Smooth muscle cell (in vitro differentiated cells): ENCODE data around the gene SAMD4B. TPM values are rescaled to one million over a fixed set of nuclear protein-coding genes. Genes with fewer than 3 reads are reported as not detected.

Experiments used
- DNase-seq: peaks from one replicate; lab custom pipeline; 2025; ENCODE audit not compliant: unreplicated experiment; lab: John Stamatoyannopoulos, UW
- H2AFZ ChIP-seq: fragments of 200-600 bp; sonication (generic); 2 replicates; pipeline ENCODE4 v1.6.0; 2016; ENCODE audit warnings: antibody characterized with exemption, low read depth, mild to moderate bottlenecking
- H3F3A ChIP-seq: fragments of 200-600 bp; sonication (generic); 2 replicates; pipeline ENCODE4 v1.6.0; 2017; ENCODE audit warnings: antibody characterized with exemption, low read depth
- H3K27ac ChIP-seq: fragments of 200-600 bp; sonication (generic); 2 replicates; pipeline ENCODE4 v1.5.1; 2016; ENCODE audit warnings: low read depth, mild to moderate bottlenecking
- H3K27me3 ChIP-seq: fragments of 200-600 bp; sonication (generic); 2 replicates; pipeline ENCODE4 v1.6.1; 2016; ENCODE audit warnings: low read depth, mild to moderate bottlenecking
- H3K36me3 ChIP-seq: fragments of 200-600 bp; sonication (generic); 2 replicates; pipeline ENCODE4 v1.5.1; 2016; ENCODE audit warnings: low read depth
- H3K4me1 ChIP-seq: fragments of 200-600 bp; sonication (generic); 2 replicates; pipeline ENCODE4 v1.5.1; 2016; ENCODE audit warnings: low read depth
- H3K4me2 ChIP-seq: fragments of 200-600 bp; sonication (generic); 2 replicates; pipeline ENCODE4 v1.6.0; 2016; ENCODE audit warnings: mild to moderate bottlenecking
- H3K4me3 ChIP-seq: fragments of 200-600 bp; sonication (generic); 2 replicates; pipeline ENCODE4 v1.5.1; 2016; ENCODE audit warnings: mild to moderate bottlenecking
- H3K79me2 ChIP-seq: fragments of 200-600 bp; sonication (generic); 2 replicates; pipeline ENCODE4 v1.6.0; 2016; ENCODE audit warnings: low read depth, mild to moderate bottlenecking
- H3K9ac ChIP-seq: fragments of 200-600 bp; sonication (generic); 2 replicates; pipeline ENCODE4 v1.6.0; 2016; ENCODE audit warnings: low read depth
- H3K9me3 ChIP-seq: fragments of 200-600 bp; sonication (generic); replicated peaks from 2 replicates; pipeline ENCODE4 v1.5.1; 2016; ENCODE audit warnings: low read depth
- H4K20me1 ChIP-seq: fragments of 200-600 bp; sonication (generic); 2 replicates; pipeline ENCODE4 v1.6.0; 2016; ENCODE audit warnings: low read depth
- CTCF ChIP-seq: fragments of 200-600 bp; sonication (generic); IDR thresholded peaks from 2 replicates; pipeline ENCODE4 v1.5.1; 2017; ENCODE audit warnings: borderline replicate concordance, mild to moderate bottlenecking, antibody characterized with exemption; ENCODE audit not compliant: insufficient read depth, poor library complexity, severe bottlenecking
- WGBS: methylation state at CpG from one replicate; pipeline ENCODE4 v1.1.7; 2016; ENCODE audit warnings: low lambda C conversion rate; 5-methylcytosine and 5-hydroxymethylcytosine counted together
- polyA plus RNA-seq: library from polyadenylated mRNA; unstranded; fragments of >200 nt; fragmentation: Nextera tagmentation; extraction: Ambion mirVana; gene quantifications from 2 replicates; pipeline ENCODE4 v1.2.1, GENCODE V29; 2016
- total RNA-seq: library from RNA; depleted of rRNA; stranded (reverse); fragments of >200 nt; gene quantifications from 2 replicates; pipeline ENCODE4 v1.2.3, GENCODE V29; 2014

SAMD4B gene
- total and polyA plus RNA-seq, 2 experiments from 2014 or later = 58.3 to 61.8 TPM

- Histone ChIP-seq H3K4me1 (peaks cover 12% of the 10 kb centered on the region), H3K36me3 (peaks cover 5% of the 10 kb centered on the region), H3K27me3 (no peaks in the 10 kb centered on the region), H3K9me3 (no peaks in the 10 kb centered on the region), H3K9ac (peak overlapping the region; percentile 21), H2AFZ (no peak overlapping the region), H3K79me2 (peaks cover 10% of the 10 kb centered on the region), H3K27ac (peak overlapping the region; percentile 85), H4K20me1 (peaks cover 3% of the 10 kb centered on the region), H3K4me3 (no peak overlapping the region), H3K4me2 (peak overlapping the region; percentile 73), H3F3A (peaks cover 47% of the 10 kb centered on the region)
- TF ChIP-seq CTCF = no peak
- DNase-seq = peak; percentile 26
- WGBS = 23% methylated on average over 22 of the region's 23 CpGs
Observed at GRCh38 chr19:39428283-39429112, 86.3 kb downstream of the SAMD4B start.

- no peak for TF ChIP-seq CTCF
- H4K20me1 ChIP-seq = peaks cover 24% of the 10 kb centered on the region
- H3K4me3 ChIP-seq = no peak overlapping the region
- no peak overlapping the region for H3K4me2 ChIP-seq
- H3K27ac ChIP-seq = peak overlapping the region; percentile 91
- H3K36me3 ChIP-seq = peaks cover 15% of the 10 kb centered on the region
- peaks cover 58% of the 10 kb centered on the region for H3F3A ChIP-seq
- H2AFZ ChIP-seq = no peak overlapping the region
- peaks cover 32% of the 10 kb centered on the region for H3K79me2 ChIP-seq
- peak overlapping the region; percentile 81 for H3K9ac ChIP-seq
- no peaks in the 10 kb centered on the region for H3K27me3 ChIP-seq
- no peak for DNase-seq
- H3K9me3 ChIP-seq = no peaks in the 10 kb centered on the region
- WGBS = 48% methylated on average over 25 of the region's 25 CpGs
- peaks cover 25% of the 10 kb centered on the region for H3K4me1 ChIP-seq
Observed at GRCh38 chr19:39430675-39431593, 88.7 kb downstream of the SAMD4B start.

- Histone ChIP-seq H3F3A (peaks cover 47% of the 10 kb centered on the region), H3K4me3 (no peak overlapping the region), H3K4me2 (no peak overlapping the region), H3K27ac (peak overlapping the region; percentile 91), H2AFZ (no peak overlapping the region), H3K4me1 (peaks cover 31% of the 10 kb centered on the region), H3K36me3 (peaks cover 15% of the 10 kb centered on the region), H3K79me2 (peaks cover 32% of the 10 kb centered on the region), H4K20me1 (peaks cover 24% of the 10 kb centered on the region), H3K9ac (no peak overlapping the region), H3K27me3 (no peaks in the 10 kb centered on the region), H3K9me3 (no peaks in the 10 kb centered on the region)
- no peak for DNase-seq
- 96% methylated on average over 8 of the region's 8 CpGs for WGBS
- no peak for TF ChIP-seq CTCF
Observed at GRCh38 chr19:39432677-39433025, 90.4 kb downstream of the SAMD4B start.
